HG03469 (cell line): ENCODE measurements around the gene DOHH.

Source experiments
- ATAC-seq: cut with Tn5 transposase; IDR thresholded peaks from one replicate; pipeline ENCODE4 v1.9.1; 2021; ENCODE audit warnings: mild to moderate bottlenecking, moderate library complexity, moderate number of reproducible peaks; ENCODE audit not compliant: unreplicated experiment

The DOHH gene

DNA sequence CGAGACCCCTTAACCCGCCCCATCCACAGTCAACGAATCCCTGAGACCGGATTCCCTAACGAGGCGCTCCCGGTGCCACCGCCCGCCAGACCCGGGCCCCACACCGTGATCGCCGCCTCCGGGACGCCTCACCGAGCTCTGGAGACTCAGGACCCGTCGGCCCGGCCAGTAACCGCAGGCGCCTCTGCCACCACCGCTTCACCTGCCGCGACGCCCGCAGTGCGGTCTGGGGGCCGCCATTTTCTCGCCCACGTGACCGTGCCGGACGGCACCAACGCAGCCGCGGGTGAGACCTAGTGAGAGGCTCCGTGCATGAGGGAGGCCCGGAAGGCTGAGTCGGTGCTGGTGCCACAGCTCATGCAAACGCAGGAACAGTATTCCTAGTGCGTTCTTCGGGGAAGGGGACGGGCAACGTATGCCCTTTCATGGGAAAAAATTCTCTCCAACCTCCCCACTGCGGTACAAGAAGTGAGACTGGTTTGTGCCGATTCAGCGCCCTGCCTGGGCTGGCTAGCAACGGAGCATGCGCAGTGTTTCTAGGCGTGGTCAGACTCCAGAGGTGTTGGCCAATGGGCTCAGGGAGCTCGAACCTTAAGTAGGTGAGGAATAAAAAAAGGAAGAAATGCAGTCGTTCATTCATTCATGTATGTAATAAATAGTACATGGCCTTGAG lies at the start of gene DOHH:
TSS of gene DOHH (minus strand) at position 246 of the 673 bp plus-strand sequence. CDS start 3,860 bp downstream, outside the sequence.
- ATAC-seq: no peak

- no peak for ATAC-seq
Measured at GRCh38 chr19:3549816-3550215, 49.3 kb upstream of the DOHH start.

GRCh38 chr19:3548606-3549005 lies 48.1 kb upstream of the DOHH start:
- ATAC-seq: no peak

DNA sequence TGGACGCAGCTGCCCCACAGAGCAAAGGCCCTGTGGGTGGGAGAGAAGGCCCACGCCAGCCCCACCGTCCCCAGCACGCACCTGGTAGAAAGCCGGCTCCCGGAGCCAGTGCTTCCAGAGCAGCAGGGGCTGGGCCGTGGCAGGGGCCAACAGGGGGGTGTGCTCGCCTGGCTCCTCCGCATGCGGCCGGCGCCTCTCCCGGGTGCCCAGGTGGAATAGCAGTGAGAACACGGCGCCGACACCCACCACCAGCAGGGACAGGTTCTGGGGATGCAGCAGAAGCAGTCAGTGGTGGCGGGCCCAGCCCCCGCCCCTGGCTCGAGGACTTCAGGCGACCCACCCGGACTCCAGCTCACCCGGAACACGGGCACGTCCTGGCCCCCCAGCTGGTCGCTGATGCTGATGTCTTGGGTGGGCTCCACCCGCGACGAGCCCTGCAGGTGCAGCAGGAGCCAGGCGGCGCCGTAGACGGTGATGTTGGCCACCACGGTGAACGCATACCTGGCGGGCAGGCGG lies 47.4 kb upstream of the DOHH start:
- ATAC-seq: no peak

- no peak for ATAC-seq
Measured at GRCh38 chr19:3547301-3547731, 46.8 kb upstream of the DOHH start.

DNA sequence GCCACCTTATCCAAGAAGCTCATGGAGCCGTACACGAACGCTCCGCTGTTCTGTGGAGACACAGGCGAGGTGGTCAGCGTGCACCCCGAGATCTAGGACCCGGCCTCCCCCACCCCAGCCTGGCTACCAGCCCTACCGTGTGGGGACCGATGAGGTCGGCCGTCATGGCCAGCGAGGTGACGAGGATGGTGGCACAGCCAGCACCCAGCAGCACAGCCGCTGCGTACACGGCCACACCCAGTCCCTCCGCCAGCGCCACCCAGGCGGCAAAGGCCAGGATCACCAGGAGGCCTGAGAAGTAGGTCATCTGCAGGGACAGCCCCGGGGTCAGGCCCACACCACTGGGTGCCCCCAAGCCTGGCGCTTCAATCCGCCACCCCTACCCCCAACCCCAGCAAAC lies 45.6 kb upstream of the DOHH start:
- ATAC-seq: no peak

DNA sequence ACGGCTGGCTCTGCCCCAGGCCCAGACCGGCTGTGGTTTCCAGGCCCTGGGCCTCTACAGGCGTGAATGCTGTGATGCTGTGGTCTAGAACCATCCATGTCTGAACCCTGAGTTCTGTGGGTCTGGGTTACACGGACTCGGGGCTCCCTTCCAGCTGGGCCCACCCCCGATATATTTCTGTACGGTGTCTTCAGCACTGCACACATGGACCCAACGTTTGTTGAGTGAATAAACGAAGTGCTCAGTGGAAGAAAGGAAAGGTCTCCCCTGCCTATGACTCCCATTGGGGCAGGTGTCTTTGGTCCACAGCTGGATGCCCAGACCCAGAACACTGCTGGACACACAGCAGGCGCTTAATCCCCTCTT lies 45.2 kb upstream of the DOHH start:
- no peak for ATAC-seq

DNA sequence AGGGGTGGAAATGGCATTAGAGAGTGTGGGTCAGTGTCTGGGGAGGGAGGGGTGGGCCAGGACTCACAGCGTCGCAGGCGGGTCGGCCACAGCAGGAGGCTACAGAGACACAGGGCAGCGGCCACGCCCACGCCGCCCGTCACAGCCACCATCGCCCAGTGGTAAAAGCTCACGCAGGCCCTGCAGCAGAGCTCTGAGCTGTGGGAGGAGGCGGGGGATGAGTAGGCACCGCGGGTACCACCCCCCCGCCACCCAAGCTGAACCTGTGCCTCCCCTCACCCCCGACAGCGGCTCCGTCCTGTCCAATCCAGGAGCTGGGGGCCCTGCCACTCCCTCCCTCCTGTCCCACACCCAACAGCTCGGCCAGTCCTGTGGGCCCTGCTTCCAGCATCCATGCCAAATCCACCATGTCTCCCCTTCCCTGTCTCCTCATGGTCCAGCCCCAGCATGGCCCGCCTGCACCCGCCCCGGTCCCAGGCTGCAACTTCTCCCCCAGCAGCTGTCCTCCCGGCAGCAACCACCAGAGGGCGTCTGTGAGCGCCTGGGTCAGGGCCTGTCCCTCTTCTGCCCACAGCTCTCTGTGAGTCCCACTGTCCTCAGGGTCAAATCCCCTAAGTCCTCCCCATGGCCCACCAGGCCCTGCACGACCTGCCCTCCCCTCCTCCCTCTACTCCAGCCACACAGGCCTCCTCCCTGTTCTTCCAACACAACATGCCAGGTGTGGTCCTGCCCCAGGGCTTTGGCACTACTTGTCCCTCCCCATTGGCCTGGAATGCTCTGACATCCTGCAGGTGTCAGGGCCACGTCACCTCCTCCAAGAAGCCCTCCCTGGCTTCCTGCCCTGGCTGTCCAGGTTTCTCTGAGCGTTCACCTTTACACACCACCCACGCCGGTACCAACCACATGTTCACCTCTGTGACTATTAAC lies 44.5 kb upstream of the DOHH start:
- no peak for ATAC-seq

GRCh38 chr19:3544058-3544376 lies 43.5 kb upstream of the DOHH start:
- no peak for ATAC-seq

DNA sequence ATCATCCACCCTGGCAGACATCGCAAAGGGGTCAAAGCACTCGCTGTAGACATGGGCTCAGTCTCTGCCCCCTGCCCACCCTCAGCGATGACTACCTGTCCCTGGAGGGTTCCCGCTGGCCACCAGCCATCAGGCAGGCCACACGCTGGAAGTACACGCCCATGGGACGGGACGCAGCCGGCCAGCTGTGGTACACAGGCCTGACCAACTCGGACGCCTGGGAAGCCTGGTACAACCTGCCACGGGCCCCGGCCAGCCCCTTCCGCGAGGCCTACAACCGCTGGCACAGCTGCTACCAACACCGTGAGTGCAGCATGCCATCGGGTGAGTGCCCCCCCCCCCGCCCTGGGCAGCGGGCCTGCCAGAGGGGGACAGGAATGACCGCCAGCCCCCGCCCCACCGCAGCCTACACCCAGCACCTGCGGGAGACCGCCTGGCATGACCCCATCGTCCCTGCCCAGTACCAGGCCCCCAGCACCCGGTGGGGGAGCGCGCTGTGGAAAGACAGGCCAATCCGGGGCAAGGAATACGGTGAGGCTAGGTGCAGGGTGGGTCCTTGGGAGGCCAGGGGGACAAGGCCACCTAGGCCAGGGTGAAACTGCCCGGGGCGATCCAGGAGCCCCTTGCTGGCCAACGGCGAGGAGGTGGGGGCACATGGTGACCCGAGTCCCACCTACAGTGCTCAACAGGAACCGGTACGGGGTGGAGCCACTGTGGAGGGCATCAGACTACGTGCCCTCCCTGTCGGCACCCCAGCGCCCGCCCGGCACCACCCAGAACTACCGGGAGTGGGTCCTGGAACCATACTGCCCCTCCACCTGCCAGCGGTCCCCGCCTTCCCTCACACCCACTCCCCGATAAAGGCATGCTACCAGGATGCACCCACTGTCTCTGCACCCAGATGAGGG lies 42.9 kb upstream of the DOHH start:
- ATAC-seq: no peak

DNA sequence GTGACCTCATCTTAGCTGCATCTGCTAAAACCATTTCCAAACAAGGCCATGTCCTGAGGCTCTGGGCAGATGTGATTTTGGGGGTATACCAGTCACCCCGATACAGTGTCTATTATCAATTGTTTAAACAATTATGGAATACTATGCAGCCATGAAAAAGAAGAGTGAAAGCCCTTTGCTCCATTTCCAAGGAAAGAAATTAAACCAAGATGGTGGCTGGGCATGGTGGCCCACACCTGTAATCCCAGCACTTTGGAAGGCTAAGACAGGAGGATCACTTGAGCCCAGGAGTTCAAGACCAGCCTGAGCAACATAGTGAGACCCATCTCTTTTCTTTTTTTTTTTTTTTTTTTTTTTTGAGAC lies 39.3 kb upstream of the DOHH start:
- ATAC-seq: no peak

DNA sequence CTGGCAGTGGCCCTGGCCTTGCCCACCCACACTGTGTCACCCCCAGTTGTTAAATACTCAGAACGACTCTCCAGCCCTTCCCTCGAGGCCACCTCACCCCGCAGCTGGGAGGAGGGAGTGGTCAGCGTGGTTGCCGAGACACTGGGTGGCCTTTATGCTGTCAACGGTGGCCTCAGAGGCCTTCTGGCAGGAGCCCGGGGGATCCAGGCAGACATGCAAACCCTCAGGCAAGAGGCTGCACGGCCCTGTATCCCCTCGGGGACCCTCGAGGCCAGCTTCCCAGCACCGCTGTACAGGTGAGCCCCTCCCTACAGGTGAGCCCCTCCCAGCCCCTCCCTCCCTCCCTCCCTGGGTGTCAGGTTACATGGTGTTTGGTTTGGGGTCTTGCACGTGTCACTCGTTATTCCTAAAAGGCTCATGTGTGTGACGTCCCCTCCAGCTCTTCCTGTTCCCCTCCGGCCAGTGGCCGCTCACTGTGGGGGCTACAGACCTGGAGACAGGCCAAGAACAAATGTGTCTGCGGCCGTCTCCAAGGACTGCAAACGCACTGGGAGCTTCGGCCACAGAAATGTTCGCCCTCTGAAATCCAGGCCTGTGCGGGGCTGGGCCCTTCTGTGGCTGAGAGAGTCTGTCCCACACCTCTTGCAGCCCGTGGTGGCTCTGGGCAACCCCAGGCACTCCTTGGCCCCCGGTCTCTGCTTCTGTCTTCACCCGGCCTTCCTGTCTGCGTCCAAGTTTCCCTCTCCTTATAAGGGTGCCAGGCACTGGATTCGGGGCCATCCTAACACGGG lies 38.7 kb upstream of the DOHH start, which contains the start of gene TEKTIP1:
TSS of gene TEKTIP1 (plus strand) at position 210 of the 791 bp plus-strand sequence. CDS start at position 214, 4 bp downstream.
- no peak for ATAC-seq

DNA sequence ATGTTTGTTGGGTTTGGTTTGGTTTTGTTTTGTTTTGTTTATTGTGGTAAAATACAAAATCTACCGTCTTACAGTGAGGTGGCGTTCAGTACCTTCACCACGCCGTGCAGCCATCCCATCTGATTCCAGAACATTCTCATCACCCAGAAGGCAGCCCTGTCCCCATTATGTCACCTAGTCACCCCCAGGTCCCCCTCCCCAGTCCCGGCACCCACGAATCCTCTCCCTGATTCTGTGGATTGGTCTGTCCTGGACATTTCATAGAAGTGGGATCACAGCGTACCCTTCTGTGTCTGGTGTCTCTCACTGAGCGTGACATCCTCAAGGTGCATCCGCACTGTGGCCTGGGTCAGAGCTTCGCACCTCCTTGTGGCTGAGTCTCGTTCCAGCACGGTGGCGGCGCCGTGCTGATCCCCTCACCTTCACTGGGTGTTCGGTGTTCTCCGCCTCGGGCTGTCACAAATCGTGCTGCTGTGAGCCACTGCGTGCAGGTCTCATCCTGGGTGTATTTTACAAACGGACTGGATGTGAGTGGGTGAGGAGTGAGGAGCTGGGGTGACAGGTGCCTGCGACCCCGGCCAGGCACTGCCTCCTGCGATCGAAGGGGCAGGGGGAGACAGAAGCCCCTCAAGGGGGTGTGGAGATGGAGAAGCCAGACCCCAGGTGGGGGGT lies 37.9 kb upstream of the DOHH start:
- no peak for ATAC-seq

DNA sequence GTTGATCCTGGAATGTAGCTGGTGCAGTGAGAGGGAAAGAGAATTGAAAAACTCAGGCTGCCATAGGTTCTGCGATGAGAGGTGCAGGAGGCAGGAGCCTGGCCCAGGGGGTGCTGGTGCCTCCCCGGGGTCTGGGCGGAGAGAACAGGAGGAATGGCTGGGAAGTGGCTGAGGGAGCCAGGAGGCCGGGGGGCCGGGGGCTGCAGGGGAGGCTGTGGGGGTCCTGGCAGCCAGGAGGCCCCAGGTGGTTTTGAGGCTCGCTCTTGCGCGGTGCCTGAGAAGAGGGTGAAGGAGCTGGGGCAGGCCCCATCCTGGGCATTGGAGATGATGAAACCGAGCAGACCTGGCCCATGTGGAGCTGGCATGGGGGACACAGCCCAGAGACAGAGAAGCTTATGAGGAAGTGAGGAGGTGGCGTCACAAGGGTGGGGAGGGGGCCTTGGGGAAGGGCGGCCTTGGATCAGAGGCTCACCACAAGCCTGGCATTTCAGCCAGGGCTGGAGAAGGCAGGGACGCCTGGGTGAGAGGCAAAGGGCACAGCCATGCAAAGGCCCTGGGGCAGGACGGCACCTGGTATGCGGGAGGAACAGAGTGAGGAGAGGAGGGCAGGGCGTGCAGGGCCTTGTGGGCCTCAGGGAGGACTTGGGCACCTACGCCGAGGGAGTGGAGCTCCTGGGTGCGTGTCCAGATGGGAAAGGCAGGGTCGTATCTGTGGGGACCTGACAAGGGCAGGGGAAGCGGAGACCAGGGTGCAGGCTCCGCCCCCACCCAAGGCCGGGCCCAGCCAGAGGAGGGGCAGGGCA lies 37.2 kb upstream of the DOHH start:
- ATAC-seq: no peak

- no peak for ATAC-seq
Measured at GRCh38 chr19:3537101-3537437, 36.6 kb upstream of the DOHH start.

GRCh38 chr19:3536429-3537100 lies 36.1 kb upstream of the DOHH start:
- no peak for ATAC-seq

- ATAC-seq: no peak
Measured at GRCh38 chr19:3535981-3536380, 35.5 kb upstream of the DOHH start.

GRCh38 chr19:3535563-3535965 lies 35.1 kb upstream of the DOHH start:
- ATAC-seq: no peak

GRCh38 chr19:3535235-3535535 lies 34.7 kb upstream of the DOHH start:
- no peak for ATAC-seq
